ENCODE results near the gene LINC00632. TPM values are rescaled to one million over a fixed set of nuclear protein-coding genes. Genes with fewer than 3 reads are reported as not detected.

LINC00632 gene
- total and polyA plus RNA-seq, 4 donors, result 0.15 to 28.7 (median 0.32) TPM

GRCh38 chrX:140664939-140665338 is 44.6 kb upstream of the LINC00632 start:
- H3K4me3 ChIP-seq (ENCODE audit: low read depth in 1 of 3, low read length in 3 of 3), result no peak overlapping the region
- H3K4me1 ChIP-seq (ENCODE audit: control insufficient read depth in 4 of 4, insufficient read depth in 4 of 4, low read length in 3 of 4), result no peaks in the 10 kb centered on the region
- 22% methylated on average over 3 of the region's 3 CpGs for WGBS
- H3K36me3 ChIP-seq (ENCODE audit: control insufficient read depth in 4 of 4, insufficient read depth in 3 of 4, low read depth in 1 of 4, low read length in 3 of 4), result no peaks in the 10 kb centered on the region
- no peaks in the 10 kb centered on the region for H3K9me3 ChIP-seq (ENCODE audit: control insufficient read depth in 4 of 4, low read length in 3 of 4)
- DNase-seq (ENCODE audit: low spot score), result no peak
- H3K27me3 ChIP-seq (ENCODE audit: control insufficient read depth in 4 of 4, insufficient read depth in 4 of 4, low read length in 3 of 4), result no peaks in the 10 kb centered on the region
- H3K27ac ChIP-seq (ENCODE audit: low read depth in 1 of 2, low read length in 2 of 2), result no peak overlapping the region
- TF ChIP-seq JUND (IDR thresholded peaks at IDR 0.05), result no peak
- TF ChIP-seq RAD21 (IDR thresholded peaks at IDR 0.05), result peak; percentile 67 to 79
- TF ChIP-seq HNF4A (conservative IDR thresholded peaks at IDR 0.05), result no peak
- TF ChIP-seq, protein P1, sequence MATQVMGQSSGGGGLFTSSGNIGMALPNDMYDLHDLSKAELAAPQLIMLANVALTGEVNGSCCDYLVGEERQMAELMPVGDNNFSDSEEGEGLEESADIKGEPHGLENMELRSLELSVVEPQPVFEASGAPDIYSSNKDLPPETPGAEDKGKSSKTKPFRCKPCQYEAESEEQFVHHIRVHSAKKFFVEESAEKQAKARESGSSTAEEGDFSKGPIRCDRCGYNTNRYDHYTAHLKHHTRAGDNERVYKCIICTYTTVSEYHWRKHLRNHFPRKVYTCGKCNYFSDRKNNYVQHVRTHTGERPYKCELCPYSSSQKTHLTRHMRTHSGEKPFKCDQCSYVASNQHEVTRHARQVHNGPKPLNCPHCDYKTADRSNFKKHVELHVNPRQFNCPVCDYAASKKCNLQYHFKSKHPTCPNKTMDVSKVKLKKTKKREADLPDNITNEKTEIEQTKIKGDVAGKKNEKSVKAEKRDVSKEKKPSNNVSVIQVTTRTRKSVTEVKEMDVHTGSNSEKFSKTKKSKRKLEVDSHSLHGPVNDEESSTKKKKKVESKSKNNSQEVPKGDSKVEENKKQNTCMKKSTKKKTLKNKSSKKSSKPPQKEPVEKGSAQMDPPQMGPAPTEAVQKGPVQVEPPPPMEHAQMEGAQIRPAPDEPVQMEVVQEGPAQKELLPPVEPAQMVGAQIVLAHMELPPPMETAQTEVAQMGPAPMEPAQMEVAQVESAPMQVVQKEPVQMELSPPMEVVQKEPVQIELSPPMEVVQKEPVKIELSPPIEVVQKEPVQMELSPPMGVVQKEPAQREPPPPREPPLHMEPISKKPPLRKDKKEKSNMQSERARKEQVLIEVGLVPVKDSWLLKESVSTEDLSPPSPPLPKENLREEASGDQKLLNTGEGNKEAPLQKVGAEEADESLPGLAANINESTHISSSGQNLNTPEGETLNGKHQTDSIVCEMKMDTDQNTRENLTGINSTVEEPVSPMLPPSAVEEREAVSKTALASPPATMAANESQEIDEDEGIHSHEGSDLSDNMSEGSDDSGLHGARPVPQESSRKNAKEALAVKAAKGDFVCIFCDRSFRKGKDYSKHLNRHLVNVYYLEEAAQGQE (IDR thresholded peaks at IDR 0.05), result no peak
- TF ChIP-seq, protein P2, sequence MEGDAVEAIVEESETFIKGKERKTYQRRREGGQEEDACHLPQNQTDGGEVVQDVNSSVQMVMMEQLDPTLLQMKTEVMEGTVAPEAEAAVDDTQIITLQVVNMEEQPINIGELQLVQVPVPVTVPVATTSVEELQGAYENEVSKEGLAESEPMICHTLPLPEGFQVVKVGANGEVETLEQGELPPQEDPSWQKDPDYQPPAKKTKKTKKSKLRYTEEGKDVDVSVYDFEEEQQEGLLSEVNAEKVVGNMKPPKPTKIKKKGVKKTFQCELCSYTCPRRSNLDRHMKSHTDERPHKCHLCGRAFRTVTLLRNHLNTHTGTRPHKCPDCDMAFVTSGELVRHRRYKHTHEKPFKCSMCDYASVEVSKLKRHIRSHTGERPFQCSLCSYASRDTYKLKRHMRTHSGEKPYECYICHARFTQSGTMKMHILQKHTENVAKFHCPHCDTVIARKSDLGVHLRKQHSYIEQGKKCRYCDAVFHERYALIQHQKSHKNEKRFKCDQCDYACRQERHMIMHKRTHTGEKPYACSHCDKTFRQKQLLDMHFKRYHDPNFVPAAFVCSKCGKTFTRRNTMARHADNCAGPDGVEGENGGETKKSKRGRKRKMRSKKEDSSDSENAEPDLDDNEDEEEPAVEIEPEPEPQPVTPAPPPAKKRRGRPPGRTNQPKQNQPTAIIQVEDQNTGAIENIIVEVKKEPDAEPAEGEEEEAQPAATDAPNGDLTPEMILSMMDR (IDR thresholded peaks at IDR 0.05; ENCODE audit: low read depth, low read length, missing input control), result peak; percentile 48
- H3K9ac ChIP-seq (ENCODE audit: low read depth in 1 of 2, low read length in 2 of 2), result no peak overlapping the region

GRCh38 chrX:140672840-140673731 is 36.5 kb upstream of the LINC00632 start:
- Histone ChIP-seq H3K9me3 (ENCODE audit: control insufficient read depth in 4 of 4, low read length in 3 of 4) (no peaks in the 10 kb centered on the region), H3K27me3 (ENCODE audit: control insufficient read depth in 4 of 4, insufficient read depth in 4 of 4, low read length in 3 of 4) (no peaks in the 10 kb centered on the region), H3K36me3 (ENCODE audit: control insufficient read depth in 4 of 4, insufficient read depth in 3 of 4, low read depth in 1 of 4, low read length in 3 of 4) (no peaks in the 10 kb centered on the region), H3K9ac (ENCODE audit: low read depth in 1 of 2, low read length in 2 of 2) (no peak overlapping the region), H3K27ac (ENCODE audit: low read depth in 1 of 2, low read length in 2 of 2) (no peak overlapping the region), H3K4me1 (ENCODE audit: control insufficient read depth in 4 of 4, insufficient read depth in 4 of 4, low read length in 3 of 4) (peaks cover 0 to 3% (median 0%) of the 10 kb centered on the region in 4 donors), H3K4me3 (ENCODE audit: low read depth in 1 of 3, low read length in 3 of 3) (no peak overlapping the region)
- no peak for DNase-seq (ENCODE audit: low spot score)
- WGBS, result 63% methylated on average over 10 of the region's 10 CpGs
- TF ChIP-seq JUND (IDR thresholded peaks at IDR 0.05) (no peak), NR2F2 (IDR thresholded peaks at IDR 0.05) (no peak), HNF4G (IDR thresholded peaks at IDR 0.05) (no peak), SP1 (IDR thresholded peaks at IDR 0.05) (no peak), TAF1 (conservative IDR thresholded peaks at IDR 0.05) (no peak), GABPA (IDR thresholded peaks at IDR 0.05 in 1 of 2, conservative IDR thresholded peaks at IDR 0.05 in 1 of 2) (no peak), YY1 (IDR thresholded peaks at IDR 0.05) (no peak), RAD21 (IDR thresholded peaks at IDR 0.05) (no peak)
- TF ChIP-seq, protein P2 (IDR thresholded peaks at IDR 0.05; ENCODE audit: low read depth, low read length, missing input control), result no peak

Data from liver (tissue), 9 donors.